GM23248 (cell line): ENCODE data around the gene CLIC4. TPM values are rescaled to one million over a fixed set of nuclear protein-coding genes. Genes with fewer than 3 reads are reported as not detected.

ENCODE experiments used
- DNase-seq: peaks from one replicate; pipeline ENCODE4 v3.0.0-alpha.2; 2015
- H2AFZ ChIP-seq: fragments of 200-600 bp; sonication (generic); 2 replicates; pipeline ENCODE4 v1.6.1; 2016; ENCODE audit warnings: antibody characterized with exemption
- H3F3A ChIP-seq: fragments of 200-600 bp; sonication (generic); 2 replicates; pipeline ENCODE4 v1.6.1; 2016; ENCODE audit warnings: mild to moderate bottlenecking, antibody characterized with exemption, mixed run types; ENCODE audit not compliant: insufficient read depth
- H3K27ac ChIP-seq: fragments of 200-600 bp; sonication (generic); 2 replicates; pipeline ENCODE4 v1.5.1; 2016; ENCODE audit warnings: mild to moderate bottlenecking
- H3K27me3 ChIP-seq: fragments of 200-600 bp; sonication (generic); replicated peaks from 2 replicates; pipeline ENCODE4 v1.6.1; 2016; ENCODE audit warnings: mild to moderate bottlenecking; ENCODE audit not compliant: insufficient read depth
- H3K36me3 ChIP-seq: fragments of 200-600 bp; sonication (generic); 2 replicates; pipeline ENCODE4 v1.6.1; 2016; ENCODE audit warnings: low read depth, mild to moderate bottlenecking
- H3K4me1 ChIP-seq: fragments of 200-600 bp; sonication (generic); 2 replicates; pipeline ENCODE4 v1.6.1; 2016; ENCODE audit warnings: mild to moderate bottlenecking; ENCODE audit not compliant: insufficient read depth
- H3K4me2 ChIP-seq: fragments of 200-600 bp; sonication (generic); one replicate; pipeline ENCODE4 v1.6.1; 2016; ENCODE audit warnings: mild to moderate bottlenecking; ENCODE audit not compliant: unreplicated experiment
- H3K4me3 ChIP-seq: fragments of 200-600 bp; sonication (generic); 2 replicates; pipeline ENCODE4 v1.5.1; 2016; ENCODE audit warnings: mild to moderate bottlenecking
- H3K79me2 ChIP-seq: fragments of 200-600 bp; sonication (generic); 2 replicates; pipeline ENCODE4 v1.6.1; 2016; ENCODE audit warnings: mild to moderate bottlenecking; ENCODE audit not compliant: insufficient read depth
- H3K9ac ChIP-seq: fragments of 200-600 bp; sonication (generic); 2 replicates; pipeline ENCODE4 v1.6.1; 2016; ENCODE audit warnings: mild to moderate bottlenecking
- H3K9me2 ChIP-seq: fragments of 200-600 bp; sonication (generic); 2 replicates; pipeline ENCODE4 v1.6.1; 2016; ENCODE audit warnings: mixed run types, mild to moderate bottlenecking, moderate library complexity; ENCODE audit not compliant: insufficient read depth
- H3K9me3 ChIP-seq: fragments of 200-600 bp; sonication (generic); one replicate; pipeline ENCODE4 v1.6.1; 2017; ENCODE audit warnings: low read depth
- H4K20me1 ChIP-seq: fragments of 200-600 bp; sonication (generic); 2 replicates; pipeline ENCODE4 v1.6.0; 2016; ENCODE audit not compliant: insufficient read depth
- EZH2 ChIP-seq: fragments of 200-600 bp; sonication (generic); IDR thresholded peaks from 2 replicates; pipeline ENCODE4 v1.6.1; 2018; ENCODE audit warnings: antibody characterized with exemption, mild to moderate bottlenecking; ENCODE audit not compliant: insufficient read depth, poor library complexity, severe bottlenecking
- EZH2phosphoT487 ChIP-seq: fragments of 200-600 bp; sonication (generic); IDR thresholded peaks from 2 replicates; pipeline ENCODE4 v1.6.1; 2018; ENCODE audit warnings: antibody characterized with exemption, moderate library complexity, mild to moderate bottlenecking, low read depth; ENCODE audit not compliant: insufficient read depth
- WGBS, 2 experiments: methylation state at CpG; one replicate each; pipeline ENCODE4 v1.1.6; 2015 to 2017; ENCODE audit warnings: low lambda C conversion rate in 2 of 2, low coverage in 1 of 2; ENCODE audit errors: missing lambda C conversion rate in 2 of 2; 5-methylcytosine and 5-hydroxymethylcytosine counted together
- in situ Hi-C: fragments of 300-500 bp; cut with MboI; formaldehyde crosslinking; loops from 2 replicates; pipeline ENCODE4 v1.15.0; 2020
- polyA plus RNA-seq: library from polyadenylated mRNA; unstranded; fragments of >200 nt; fragmentation: Nextera tagmentation; extraction: Ambion mirVana; gene quantifications from 2 replicates; pipeline ENCODE4 v1.2.1, GENCODE V29; 2016
- total RNA-seq: library from RNA; depleted of rRNA; stranded (reverse); fragments of >200 nt; shearing (Covaris generic); gene quantifications from 2 replicates; pipeline ENCODE4 v1.2.3, GENCODE V29; 2014

Gene CLIC4
- total and polyA plus RNA-seq, 2 experiments from 2014 or later = 1,380 to 1,665 TPM

DNA sequence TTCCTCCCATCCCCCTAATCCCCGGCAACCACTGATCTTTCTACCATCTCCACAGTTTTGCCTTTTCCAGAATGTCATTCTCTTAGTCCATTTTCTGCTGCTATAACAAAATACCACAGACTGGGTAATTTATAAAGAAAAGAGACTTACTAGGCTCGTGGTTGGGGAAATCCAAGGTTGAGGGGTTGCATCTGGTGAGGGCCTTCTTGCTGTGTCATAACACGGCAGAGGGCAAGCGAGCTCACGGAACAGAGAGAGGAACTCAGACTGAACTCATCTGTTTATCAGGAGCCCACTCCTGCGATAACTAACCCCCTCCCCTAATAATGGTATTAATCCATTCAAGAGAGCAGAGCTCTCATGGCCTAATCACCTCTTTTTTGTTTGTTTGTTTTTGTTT, 132.8 kb downstream of the CLIC4 start:
- no peak overlapping the region for H3K9ac ChIP-seq
- H4K20me1 ChIP-seq = no peaks in the 10 kb centered on the region
- no peaks in the 10 kb centered on the region for H3K79me2 ChIP-seq
- no peaks in the 10 kb centered on the region for H3K27me3 ChIP-seq
- no peaks in the 10 kb centered on the region for H3K36me3 ChIP-seq
- TF ChIP-seq EZH2phosphoT487 = no peak
- no peak for TF ChIP-seq EZH2
- peaks cover 15% of the 10 kb centered on the region; the same call in 1 of the 2 replicates for H3F3A ChIP-seq
- no peak overlapping the region for H3K4me3 ChIP-seq
- no peak overlapping the region for H3K27ac ChIP-seq
- in situ Hi-C loops = no loop called here
- H3K9me3 ChIP-seq = no peaks in the 10 kb centered on the region
- H3K4me1 ChIP-seq = peaks cover 11% of the 10 kb centered on the region
- H2AFZ ChIP-seq = no peak overlapping the region
- 86 to 95% methylated on average over 6 of the region's 6 CpGs for WGBS, 2 experiments
- H3K9me2 ChIP-seq = no peaks in the 10 kb centered on the region
- DNase-seq = no peak
- no peak overlapping the region for H3K4me2 ChIP-seq

DNA sequence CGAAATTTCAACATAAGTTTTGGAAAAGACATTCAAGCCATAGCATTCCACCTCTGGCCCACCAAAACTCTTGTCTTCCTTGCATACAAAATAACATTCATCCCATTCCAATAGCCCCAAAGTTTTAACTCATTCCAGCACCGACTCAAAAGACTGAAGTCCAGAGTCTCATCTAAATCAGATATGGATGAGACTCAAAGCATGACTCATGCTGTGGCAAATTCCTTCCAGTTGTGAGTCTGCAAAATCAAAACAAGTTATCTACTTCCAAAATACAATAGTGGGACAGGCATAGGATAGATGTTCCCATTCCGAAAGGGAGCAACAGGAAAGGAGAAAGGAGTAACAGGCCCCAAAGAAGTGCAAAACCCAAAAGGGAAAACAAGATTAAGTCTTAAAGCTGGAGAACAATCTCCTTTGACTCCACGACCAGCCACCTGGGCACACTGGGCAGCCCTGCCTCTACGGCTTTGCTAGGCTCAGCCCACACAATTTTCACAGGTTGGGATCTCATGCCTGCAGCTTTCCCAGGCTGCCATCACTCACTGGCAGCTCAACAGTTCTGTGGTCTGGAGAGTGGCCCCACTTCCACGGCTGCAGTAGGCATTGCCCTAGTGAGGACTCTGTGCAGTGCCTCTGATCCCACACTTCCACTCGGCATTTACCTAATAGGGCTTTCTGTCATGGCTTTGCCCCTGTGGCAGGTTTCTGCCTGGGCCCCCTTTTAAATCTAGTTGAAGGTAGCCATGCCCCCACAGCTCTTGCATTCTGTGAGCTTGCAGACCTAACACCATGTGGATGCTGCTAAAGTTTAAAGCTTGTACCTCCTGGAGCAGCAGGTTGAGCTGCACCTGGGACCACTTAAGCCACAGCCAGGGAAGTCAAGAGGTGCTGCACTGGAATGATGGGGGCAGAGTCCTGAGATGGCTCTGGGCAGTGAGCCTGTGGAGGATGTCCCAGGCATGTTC, 133.8 kb downstream of the CLIC4 start:
- Histone ChIP-seq H3K36me3 (no peaks in the 10 kb centered on the region), H3K4me1 (peaks cover 11% of the 10 kb centered on the region), H3K9me3 (no peaks in the 10 kb centered on the region), H3K27me3 (no peaks in the 10 kb centered on the region), H3K4me3 (no peak overlapping the region), H4K20me1 (no peaks in the 10 kb centered on the region), H3F3A (peaks cover 15% of the 10 kb centered on the region; the same call in 1 of the 2 replicates), H2AFZ (no peak overlapping the region), H3K4me2 (no peak overlapping the region), H3K9me2 (no peaks in the 10 kb centered on the region), H3K79me2 (no peaks in the 10 kb centered on the region), H3K9ac (no peak overlapping the region), H3K27ac (no peak overlapping the region)
- WGBS, 2 experiments = 36 to 37% methylated on average over 7 of the region's 7 CpGs
- peak; percentile 74 for DNase-seq
- in situ Hi-C loops = no loop called here
- TF ChIP-seq EZH2phosphoT487 (no peak), EZH2 (no peak)

DNA sequence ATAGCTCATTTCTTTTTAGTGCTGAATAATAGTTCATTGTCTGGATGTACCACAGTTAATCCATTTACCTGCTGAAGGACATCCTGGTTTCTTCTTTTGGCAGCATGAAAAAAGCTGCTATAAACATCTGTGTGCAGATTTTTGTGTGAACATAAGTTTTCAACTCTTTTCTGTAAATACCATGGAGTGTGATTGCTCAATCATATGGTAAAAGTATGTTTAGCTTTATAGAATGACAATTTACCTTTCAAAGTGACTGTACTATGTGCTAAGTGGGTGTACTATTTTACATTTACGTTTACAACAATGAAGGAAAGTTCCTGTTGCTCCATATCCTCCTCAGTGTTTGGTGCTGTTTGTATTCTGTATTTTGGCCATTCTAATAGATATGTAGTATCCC, 135.8 kb downstream of the CLIC4 start:
- Histone ChIP-seq H3K79me2 (no peaks in the 10 kb centered on the region), H2AFZ (no peak overlapping the region), H3K9me3 (no peaks in the 10 kb centered on the region), H3K27ac (no peak overlapping the region), H4K20me1 (no peaks in the 10 kb centered on the region), H3K9me2 (0 out of 2 replicates have a peak, but pooled peaks cover 4% of the 10 kb centered on the region), H3K27me3 (no peaks in the 10 kb centered on the region), H3K4me3 (no peak overlapping the region), H3K4me1 (peaks cover 11% of the 10 kb centered on the region), H3K36me3 (no peaks in the 10 kb centered on the region), H3K9ac (no peak overlapping the region), H3K4me2 (no peak overlapping the region), H3F3A (peaks cover 15% of the 10 kb centered on the region; the same call in 1 of the 2 replicates)
- TF ChIP-seq EZH2phosphoT487 = no peak
- no peak for DNase-seq
- in situ Hi-C loops = no loop called here
- 26 to 44% methylated on average over 1 of the region's 1 CpG for WGBS, 2 experiments

DNA sequence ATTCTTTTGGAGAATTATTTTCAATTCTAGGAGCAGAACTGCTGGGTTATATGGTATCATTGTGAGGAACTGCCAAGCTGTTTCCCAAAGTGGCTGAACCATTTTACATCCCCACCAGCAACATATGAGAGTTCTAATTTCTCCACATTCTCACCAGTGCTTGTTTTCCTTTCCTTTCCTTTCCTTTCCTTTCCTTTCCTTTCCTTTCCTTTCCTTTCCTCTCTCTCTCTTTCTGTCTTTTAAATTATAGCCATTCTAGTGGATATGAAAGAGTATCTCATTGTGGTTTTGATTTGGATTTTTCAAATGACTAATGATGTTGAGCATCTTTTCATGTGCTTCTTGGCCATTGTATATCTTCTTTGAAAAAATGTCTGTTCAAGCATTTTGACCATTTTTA, 139.5 kb downstream of the CLIC4 start:
- no peak overlapping the region for H3K4me2 ChIP-seq
- peaks cover 4% of the 10 kb centered on the region for H3K4me1 ChIP-seq
- H3F3A ChIP-seq = no peaks in the 10 kb centered on the region; the same call in 1 of the 2 replicates
- no peaks in the 10 kb centered on the region for H3K9me3 ChIP-seq
- 0 out of 2 replicates have a peak, but pooled peaks cover 4% of the 10 kb centered on the region for H3K9me2 ChIP-seq
- no peak for DNase-seq
- no peaks in the 10 kb centered on the region for H3K27me3 ChIP-seq
- H3K4me3 ChIP-seq = no peak overlapping the region
- TF ChIP-seq EZH2phosphoT487 = no peak
- TF ChIP-seq EZH2 = no peak
- no peak overlapping the region for H3K27ac ChIP-seq
- H3K36me3 ChIP-seq = no peaks in the 10 kb centered on the region
- no peak overlapping the region for H3K9ac ChIP-seq
- no peak overlapping the region for H2AFZ ChIP-seq
- no peaks in the 10 kb centered on the region for H4K20me1 ChIP-seq
- H3K79me2 ChIP-seq = no peaks in the 10 kb centered on the region
- in situ Hi-C loops = no loop called here
